Hematopoietic multipotent progenitor cell treated with erythropoietin and hydrocortisone succinate and interleukin-3 and kit ligand, for 6 days (in vitro differentiated cells): ENCODE data around the gene CLCN1.
"Not testable (repeated sequence)": the region's sequence is repeated elsewhere in the genome, so short reads cannot be mapped to it uniquely, and the experiment has no call there.

Experiments
- DNase-seq: peaks from one replicate; pipeline ENCODE4 v3.0.0-alpha.2; 2015

The CLCN1 gene

GRCh38 chr7:143388051-143388450 lies 72.1 kb downstream of the CLCN1 start:
- no peak for DNase-seq

- DNase-seq, result no peak
These were observed 72.7 kb downstream of the CLCN1 start for GRCh38 chr7:143388491-143389101.

DNA sequence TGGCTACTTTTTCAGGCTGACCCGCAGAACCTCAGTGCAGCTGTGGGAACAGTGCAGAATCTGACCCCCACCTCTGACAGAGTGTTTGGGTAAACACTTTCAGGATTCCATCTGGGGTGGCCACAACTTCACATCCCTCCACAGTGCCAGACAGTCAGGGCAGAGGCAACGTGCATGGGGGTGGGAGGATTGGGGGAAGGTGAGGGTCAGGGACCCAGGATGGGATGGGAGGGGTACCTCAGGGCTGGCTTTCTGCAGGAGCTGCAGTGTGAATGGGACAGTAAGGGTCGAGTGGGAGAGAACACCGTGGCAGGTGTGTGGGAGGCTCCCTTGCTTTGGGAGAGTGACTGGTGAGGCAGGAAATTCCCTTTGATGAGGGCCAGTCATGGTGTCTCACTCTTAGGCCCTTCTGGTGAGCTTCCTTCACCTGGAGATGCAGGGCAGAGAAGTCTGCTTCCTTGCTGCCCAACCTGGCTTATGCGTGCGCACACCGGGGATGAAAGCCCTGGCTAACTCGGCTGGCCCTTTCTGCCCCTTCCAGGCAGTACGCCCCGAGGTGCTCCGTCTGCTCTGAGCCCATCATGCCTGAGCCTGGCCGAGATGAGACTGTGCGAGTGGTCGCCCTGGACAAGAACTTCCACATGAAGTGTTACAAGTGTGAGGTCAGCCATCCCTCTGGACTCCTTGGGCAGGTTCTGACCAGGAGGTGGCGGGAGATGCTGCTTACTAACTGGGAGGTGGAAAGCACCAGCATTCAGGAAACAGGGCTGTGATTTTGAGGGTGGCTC lies 73.6 kb downstream of the CLCN1 start:
- DNase-seq, result no peak

DNA sequence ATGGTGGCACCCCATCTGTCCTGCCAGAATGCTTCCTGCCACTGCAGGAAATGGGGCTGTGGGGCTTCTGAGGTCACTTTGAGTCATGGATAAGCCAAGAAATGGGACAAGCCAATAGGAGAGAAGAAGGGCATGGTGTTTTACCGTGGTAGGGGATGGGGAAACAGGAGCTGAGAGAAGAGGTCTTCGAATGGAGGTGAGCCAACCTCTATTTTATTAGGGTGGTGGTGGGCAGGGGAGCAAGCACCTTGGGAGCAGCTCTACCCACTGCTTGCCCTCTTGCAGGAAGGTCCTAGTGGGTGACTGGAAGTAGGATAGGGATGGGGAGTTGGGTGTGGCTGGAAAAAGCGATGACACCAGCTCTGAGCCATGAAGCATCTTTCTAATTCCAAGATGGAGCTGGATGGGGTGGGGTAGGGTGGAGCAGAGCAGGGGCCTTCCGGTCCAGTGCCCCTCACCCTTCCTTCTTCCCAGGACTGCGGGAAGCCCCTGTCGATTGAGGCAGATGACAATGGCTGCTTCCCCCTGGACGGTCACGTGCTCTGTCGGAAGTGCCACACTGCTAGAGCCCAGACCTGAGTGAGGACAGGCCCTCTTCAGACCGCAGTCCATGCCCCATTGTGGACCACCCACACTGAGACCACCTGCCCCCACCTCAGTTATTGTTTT lies 74.3 kb downstream of the CLCN1 start:
- no peak for DNase-seq

DNA sequence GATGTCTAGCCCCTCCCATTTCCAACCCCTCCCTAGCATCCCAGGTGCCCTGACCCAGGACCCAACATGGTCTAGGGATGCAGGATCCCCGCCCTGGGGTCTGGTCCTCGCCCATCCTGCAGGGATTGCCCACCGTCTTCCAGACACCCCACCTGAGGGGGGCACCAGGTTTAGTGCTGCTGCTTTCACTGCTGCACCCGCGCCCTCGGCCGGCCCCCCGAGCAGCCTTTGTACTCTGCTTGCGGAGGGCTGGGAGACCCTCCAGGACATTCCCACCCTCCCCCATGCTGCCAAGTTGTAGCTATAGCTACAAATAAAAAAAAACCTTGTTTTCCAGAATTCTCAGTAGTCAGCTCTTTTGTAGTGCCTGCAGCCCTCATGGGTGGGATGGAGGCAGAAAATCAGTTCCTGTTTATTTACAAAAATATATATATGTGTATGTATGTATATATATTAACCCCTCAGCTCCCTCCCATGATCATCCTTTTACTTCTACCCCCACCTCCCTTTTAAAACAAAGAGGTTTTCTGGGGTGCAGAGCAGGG lies 74.9 kb downstream of the CLCN1 start:
- no peak for DNase-seq

DNA sequence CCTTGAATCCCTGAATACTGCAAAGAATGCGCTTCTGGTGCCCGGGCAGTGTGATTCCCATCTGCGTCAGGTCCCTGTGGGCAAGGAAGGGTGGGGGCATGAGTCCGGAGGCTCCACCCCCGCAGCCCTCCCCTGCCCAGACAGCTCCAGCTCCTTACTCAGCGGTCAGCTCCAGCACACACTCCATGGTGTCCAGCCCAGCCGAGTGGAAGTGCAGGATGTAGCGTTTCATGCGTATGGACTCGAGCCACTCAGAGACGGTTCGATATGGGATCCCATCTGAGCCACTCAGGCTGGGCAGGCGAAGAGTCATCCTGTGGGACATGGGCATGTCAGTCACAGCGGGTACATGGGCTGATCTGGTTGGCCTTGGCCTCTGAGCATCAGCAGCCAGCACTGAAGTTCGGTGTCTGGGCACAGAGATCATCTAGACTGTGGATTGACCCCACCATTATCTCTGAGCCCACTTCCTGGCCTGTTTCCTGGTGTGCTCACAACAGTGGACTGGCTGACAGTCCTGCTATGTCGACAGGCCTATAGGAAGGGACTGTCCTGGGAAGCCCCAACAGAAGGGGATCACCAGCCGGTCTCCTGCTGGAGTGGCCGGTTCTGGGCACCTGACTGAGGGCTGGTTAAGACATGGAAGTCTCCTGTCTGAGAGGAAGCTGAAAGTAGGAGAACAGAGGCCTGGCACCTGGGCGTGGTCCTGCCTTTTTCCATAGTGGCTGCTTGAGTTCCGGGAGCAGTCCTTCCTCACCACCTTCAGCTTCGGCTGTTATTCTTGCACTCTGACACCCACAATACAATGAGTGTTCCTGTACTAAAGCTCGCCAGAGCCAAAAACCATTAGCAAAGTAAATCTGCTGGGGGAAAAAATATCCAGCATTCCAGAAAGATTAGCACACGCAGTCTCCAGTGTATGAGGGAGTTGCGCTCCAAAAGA lies 75.8 kb downstream of the CLCN1 start:
- DNase-seq, result peak; percentile 27

- DNase-seq, result not testable (repeated sequence)
These were observed 76.5 kb downstream of the CLCN1 start for GRCh38 chr7:143392427-143392826.

DNA sequence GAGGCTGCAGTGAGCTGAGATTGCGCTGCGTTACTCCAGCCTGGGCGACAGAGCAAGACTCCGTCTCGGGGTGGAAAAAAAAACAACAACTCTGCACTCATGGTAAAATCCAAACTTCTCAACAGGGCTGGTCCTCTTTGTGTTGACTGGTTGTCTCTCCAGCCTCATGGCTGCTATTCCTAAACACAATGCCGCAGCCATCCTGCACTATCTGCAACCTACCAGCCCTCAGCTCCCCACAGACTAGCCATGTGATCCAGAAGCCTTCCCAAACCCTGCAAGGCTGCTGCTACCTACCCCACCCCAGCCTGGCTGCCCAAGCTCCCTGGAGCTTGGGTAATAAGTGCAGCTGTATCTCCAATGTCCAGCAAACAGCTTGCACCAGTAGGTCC lies 77.0 kb downstream of the CLCN1 start:
- no peak for DNase-seq

DNA sequence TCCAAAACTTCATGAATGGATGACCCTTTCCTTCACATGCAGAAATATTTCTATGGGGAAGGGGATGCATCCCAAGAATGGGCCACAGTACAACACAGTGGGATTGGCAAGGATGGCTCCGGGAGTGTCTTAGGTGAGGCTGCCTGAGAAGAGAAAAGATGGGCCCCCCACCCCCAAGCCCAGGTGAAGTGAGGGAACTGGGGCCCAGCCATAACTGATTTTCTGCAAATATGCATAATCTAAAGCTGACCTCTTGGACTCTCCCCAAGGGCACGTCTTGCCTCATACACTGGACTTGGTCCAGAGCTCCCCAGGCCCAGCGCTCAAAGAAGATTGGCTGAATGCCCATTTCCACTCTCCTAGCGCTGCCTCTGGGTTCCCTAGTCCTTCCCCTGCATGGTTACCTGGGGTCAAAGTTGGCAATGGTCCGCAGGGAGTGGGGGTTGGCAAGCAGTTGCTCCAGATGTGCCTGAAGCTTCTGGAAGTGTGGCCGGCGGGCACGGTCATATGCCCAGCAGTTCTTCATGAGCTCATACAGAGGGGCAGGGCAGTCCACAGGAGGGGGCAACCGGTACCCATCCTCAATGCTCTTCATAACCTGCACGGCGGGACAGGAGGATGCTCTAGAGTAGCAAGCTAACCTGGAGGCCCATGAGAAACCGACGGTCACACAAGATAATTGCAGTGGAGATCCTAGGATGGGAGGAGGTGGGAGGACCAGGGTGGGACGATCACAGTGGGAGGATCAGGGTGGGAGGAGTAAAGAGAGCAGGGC lies 77.5 kb downstream of the CLCN1 start:
- no peak for DNase-seq

- no peak for DNase-seq
These were observed 78.2 kb downstream of the CLCN1 start for GRCh38 chr7:143394068-143394467.

GRCh38 chr7:143394777-143395176 lies 78.9 kb downstream of the CLCN1 start:
- DNase-seq, result no peak

DNA sequence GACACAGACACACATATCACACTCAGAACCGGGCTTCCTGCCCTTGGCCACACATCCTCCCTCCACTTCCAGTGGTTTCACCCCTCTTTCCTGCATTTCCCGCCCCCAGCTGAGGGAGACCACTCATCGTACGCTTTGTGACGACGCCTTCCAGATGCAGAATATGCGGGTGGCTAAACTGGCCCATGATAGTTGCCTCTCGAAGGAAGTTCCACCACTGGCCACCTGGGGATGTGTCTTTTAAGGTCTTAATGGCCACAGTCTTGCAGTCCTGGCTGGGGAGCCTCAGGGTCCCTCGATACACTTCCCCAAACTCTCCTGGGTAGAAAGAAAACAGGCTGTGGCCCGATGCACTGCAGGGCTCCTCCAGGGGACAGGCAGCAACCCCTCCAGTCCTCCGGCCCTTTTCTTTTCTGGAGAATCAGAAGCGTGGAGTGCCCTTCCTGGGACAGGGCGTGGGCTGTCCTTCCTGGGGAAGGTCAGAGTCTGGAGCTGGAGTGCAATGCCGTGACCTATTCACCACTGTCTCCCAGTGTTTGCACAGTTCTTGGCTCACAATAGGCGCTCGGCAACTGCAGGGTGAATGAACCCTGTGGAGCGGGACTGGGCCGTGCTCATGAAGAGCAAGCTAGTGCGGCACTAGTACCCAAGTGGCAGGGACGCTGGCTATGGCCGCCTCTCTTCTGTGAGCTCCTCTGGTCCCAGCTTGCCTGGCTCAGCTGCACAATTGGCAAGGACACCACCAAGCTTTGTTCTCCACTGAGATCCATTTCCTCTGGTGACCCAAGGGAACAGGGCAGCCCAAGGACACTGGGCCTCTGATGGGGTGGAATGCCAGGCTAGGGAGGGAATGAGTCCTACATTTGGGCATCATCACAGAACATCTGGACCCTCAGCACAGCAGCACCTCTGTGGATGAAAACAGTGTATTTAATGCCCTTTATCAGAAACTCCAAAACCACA lies 79.6 kb downstream of the CLCN1 start:
- DNase-seq, result peak; percentile 60

GRCh38 chr7:143396182-143396581 lies 80.3 kb downstream of the CLCN1 start:
- DNase-seq, result no peak

DNA sequence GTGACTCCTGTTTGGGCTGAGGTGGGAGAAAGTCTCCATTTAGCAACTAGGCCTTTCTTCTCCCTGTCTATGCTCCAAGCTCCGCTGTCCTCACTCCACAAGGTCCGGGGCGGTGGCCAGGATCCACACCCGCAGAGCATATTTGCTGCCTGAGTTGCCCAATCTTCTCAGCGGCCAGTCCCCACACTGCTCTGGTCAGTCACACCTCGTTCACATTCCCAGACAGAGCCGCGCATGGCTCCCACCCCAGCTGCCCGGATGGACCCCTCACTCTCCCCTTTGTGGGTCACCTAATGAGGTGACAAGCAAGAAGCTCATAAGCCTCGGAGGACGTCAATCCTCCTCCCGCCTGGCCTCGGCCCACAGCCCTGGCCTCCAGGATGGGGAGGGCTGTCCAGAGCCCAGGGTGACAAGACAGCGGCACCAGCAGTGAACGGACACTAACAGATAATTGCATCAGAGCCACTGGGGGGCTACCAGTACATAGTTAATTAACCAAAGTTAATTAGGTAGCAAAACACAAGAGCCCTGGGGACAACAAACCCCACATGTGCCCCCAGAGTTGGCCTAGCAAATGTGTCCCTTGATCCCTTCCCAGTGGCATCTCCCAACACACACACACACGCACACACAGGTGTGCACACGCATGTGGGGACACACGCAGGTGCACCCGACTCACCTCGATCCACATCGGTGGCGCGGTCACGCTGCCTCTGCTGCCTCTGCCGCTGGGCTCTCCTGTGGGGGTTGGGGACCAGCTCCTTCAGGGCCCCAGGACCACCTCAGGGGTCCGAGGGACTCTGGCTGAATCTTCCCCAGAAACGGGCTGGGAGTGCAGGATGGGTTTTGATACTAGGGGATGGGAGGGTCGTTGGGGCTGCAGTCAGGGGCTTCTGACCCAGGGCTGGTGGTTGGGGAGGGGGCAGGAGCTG lies 81.0 kb downstream of the CLCN1 start:
- DNase-seq, result no peak

DNA sequence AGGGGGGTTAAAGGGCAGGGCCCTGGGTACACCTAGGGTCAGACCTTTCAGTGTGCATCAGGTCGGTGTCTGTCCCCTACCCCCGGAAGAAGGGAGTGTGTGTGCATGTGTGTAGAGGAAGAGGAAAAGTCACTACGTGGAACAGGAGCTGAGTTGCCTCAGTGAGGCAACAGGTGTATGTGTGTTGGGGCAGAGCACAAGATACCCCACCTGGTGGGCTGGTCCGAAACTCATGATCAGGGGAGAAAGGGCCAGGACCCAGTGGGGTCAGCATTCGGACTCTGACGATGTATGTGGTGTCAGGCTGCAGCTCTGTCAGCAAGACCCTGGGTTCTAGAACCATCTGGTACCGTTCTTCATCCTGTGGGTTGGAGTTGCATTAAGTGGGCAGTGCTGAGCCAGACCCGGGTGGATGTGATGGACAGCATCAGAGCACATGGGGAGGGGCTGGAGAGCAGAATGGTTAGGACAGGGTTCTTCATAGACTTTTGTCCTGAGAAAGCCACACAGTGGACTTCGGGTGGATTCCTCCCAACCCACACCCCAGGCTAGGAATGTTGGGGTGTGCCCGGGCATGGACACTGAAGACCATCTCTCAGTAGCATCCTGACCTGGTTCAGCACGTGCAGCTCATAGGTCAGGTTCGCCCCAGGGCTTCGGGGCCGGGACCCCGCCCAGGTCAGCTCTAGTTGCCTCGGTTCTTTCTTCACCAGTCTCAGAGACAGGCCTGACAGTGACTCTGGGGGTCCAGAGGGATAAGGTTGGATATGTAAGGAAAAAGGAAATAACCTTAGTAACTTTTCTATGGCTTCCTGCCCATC lies 82.0 kb downstream of the CLCN1 start:
- no peak for DNase-seq

- no peak for DNase-seq
These were observed 82.7 kb downstream of the CLCN1 start for GRCh38 chr7:143398616-143399015.

GRCh38 chr7:143399151-143399550 lies 83.2 kb downstream of the CLCN1 start:
- no peak for DNase-seq

DNA sequence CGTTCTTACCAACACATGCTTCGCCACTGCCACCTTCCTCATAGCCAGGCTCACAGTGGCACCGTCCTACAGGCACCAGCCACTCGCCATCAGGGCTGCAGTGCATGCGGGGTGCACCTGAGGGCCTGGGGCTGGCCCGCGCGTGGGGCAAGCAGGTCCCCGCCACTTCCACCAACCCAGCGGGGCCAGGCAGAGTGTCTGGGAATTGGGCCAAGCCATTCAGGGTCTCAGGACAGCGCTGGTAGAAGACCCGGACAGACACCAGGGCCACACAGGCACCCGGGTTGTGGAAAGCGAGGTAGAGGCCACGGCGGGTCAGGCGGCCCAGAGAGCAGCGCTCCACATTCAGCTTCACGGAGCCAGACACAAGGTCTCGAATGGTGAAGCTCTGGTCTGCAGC lies 83.7 kb downstream of the CLCN1 start:
- no peak for DNase-seq

DNA sequence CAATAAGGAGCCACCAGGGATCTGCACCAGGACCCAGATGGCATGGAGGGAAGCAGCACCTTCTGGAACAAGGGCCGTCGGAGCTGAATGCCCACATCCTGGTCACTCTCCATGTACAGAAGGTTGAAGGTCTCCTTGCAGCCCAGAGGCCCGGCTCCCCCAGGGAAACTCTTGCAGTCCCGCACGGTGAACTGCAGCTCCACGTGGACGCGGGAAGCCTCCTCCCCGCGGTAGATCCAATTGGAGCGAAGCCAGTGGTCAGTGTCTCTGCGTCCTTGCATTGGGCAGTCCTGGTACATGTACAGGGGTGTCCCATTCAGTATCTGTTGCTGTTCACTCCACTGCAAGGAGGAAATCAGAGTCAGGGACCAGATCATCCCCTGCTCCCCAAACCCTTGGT lies 85.4 kb downstream of the CLCN1 start:
- no peak for DNase-seq
